Common myeloid progenitor, CD34-positive (primary cell): ENCODE results near the gene ERI3.

Experiments
- CTCF ChIA-PET: fragments of 350-600 bp; sonication (Branson Sonifier 250); formaldehyde crosslinking; loops from one replicate; lab custom pipeline; 2021; ENCODE audit warnings: antibody characterized with exemption; lab: Charles Lee
- POLR2A ChIA-PET: fragments of 350-600 bp; sonication (Branson Sonifier 250); formaldehyde crosslinking; loops from one replicate; lab custom pipeline; 2021; ENCODE audit warnings: antibody characterized with exemption; lab: Charles Lee
- DNase-seq, 3 donors: peaks; one replicate each; pipeline versions ENCODE4 v3.0.0 to v3.0.0-alpha.2; 2013
- H3K27ac ChIP-seq, 2 experiments: 1 replicate in 1 of 2; 2 replicates in 1 of 2; pipeline ENCODE4 v1.7.0; 2013; ENCODE audit warnings: inconsistent platforms in 2 of 2, low read length in 2 of 2, mild to moderate bottlenecking in 2 of 2, low read depth in 1 of 2, moderate library complexity in 1 of 2; ENCODE audit not compliant: severe bottlenecking in 2 of 2, insufficient read depth in 1 of 2, poor library complexity in 1 of 2
- H3K27me3 ChIP-seq, 5 experiments: replicated peaks in 2 of 5; 1 replicate in 3 of 5; 2 replicates in 2 of 5; pipeline versions ENCODE4 v1.6.1 to v1.7.0; 2013; ENCODE audit warnings: low read length in 4 of 5, mild to moderate bottlenecking in 2 of 5, moderate library complexity in 2 of 5, inconsistent platforms in 1 of 5; ENCODE audit not compliant: insufficient read depth in 5 of 5, control insufficient read depth in 4 of 5
- H3K36me3 ChIP-seq, 4 experiments: 1 replicate in 2 of 4; 2 replicates in 2 of 4; pipeline versions ENCODE4 v1.6.1 to v1.7.0; 2013; ENCODE audit warnings: low read length in 3 of 4, control low read depth in 1 of 4, mild to moderate bottlenecking in 1 of 4; ENCODE audit not compliant: control insufficient read depth in 4 of 4, insufficient read depth in 4 of 4
- H3K4me1 ChIP-seq, 4 experiments: 1 replicate in 3 of 4; 2 replicates in 1 of 4; pipeline versions ENCODE4 v1.6.1 to v1.7.1; 2013; ENCODE audit warnings: low read length in 3 of 4, mild to moderate bottlenecking in 3 of 4, control low read depth in 1 of 4, inconsistent platforms in 1 of 4, moderate library complexity in 1 of 4; ENCODE audit not compliant: control insufficient read depth in 4 of 4, insufficient read depth in 4 of 4; ENCODE audit errors: control extremely low read depth in 1 of 4
- H3K4me3 ChIP-seq, 7 experiments: 1 replicate in 4 of 7; 2 replicates in 3 of 7; pipeline versions ENCODE4 v1.5.1 to v1.7.0; 2013; ENCODE audit warnings: mild to moderate bottlenecking in 7 of 7, low read length in 6 of 7, moderate library complexity in 6 of 7, inconsistent platforms in 2 of 7, low read depth in 2 of 7, control low read depth in 1 of 7; ENCODE audit not compliant: insufficient read depth in 4 of 7, control insufficient read depth in 1 of 7; ENCODE audit errors: extremely low read depth in 1 of 7
- H3K9me3 ChIP-seq, 5 experiments: 1 replicate in 4 of 5; 2 replicates in 1 of 5; pipeline versions ENCODE4 v1.6.1 to v1.7.1; 2013; ENCODE audit warnings: low read length in 4 of 5, mild to moderate bottlenecking in 2 of 5, inconsistent platforms in 1 of 5, low read depth in 1 of 5, moderate library complexity in 1 of 5; ENCODE audit not compliant: control insufficient read depth in 4 of 5, insufficient read depth in 2 of 5; ENCODE audit errors: control extremely low read depth in 1 of 5
- whole genome bisulfite sequencing: methylation state at CpG from one replicate; pipeline ENCODE4 v1.1.5; 2013; ENCODE audit not compliant: insufficient coverage; 5-methylcytosine and 5-hydroxymethylcytosine counted together

ERI3 gene

DNA sequence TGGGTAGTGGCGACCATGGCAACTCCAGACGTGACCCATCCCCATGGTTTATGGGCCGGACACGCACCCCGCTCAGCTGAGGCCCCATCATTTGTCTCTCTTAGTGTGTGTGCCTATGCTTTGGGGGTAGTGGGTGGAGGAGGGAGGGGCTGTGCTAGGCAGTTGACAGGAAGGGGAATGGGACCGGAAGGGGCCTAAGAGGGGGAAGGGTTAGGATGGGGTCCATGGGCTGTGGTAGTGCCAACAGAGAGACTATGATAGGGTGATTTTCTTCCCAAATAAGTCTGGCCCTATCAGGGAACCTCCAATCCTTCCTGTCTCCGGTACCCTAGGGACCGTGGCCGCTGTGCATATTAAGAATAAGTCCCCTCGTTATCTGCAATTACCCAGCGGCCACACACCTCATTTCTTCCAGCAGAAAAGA is 131.9 kb downstream of the ERI3 start:
- Histone ChIP-seq H3K27me3 (no peaks in the 10 kb centered on the region), H3K9me3 (no peaks in the 10 kb centered on the region), H3K4me3 (peak overlapping the region in 2 of 7 experiments; percentile 15 to 34), H3K4me1 (peaks cover 2 to 37% (median 24%) of the 10 kb centered on the region in 4 experiments), H3K27ac (peak overlapping the region in 1 of 2 experiments; percentile 46), H3K36me3 (peaks cover 8 to 50% (median 27%) of the 10 kb centered on the region in 4 experiments)
- DNase-seq, result peak in 2 of 3 donors; percentile 48 to 51
- POLR2A ChIA-PET, result no interaction called here
- 10% methylated on average over 4 of the region's 11 CpGs for WGBS
- CTCF ChIA-PET, result interaction anchor here (0.8 to 10.4 kb wide), 3 partner anchors 13 to 371 kb away, joined by 3 to 140 read pairs (median 4); no protein-coding TSS in a partner anchor

DNA sequence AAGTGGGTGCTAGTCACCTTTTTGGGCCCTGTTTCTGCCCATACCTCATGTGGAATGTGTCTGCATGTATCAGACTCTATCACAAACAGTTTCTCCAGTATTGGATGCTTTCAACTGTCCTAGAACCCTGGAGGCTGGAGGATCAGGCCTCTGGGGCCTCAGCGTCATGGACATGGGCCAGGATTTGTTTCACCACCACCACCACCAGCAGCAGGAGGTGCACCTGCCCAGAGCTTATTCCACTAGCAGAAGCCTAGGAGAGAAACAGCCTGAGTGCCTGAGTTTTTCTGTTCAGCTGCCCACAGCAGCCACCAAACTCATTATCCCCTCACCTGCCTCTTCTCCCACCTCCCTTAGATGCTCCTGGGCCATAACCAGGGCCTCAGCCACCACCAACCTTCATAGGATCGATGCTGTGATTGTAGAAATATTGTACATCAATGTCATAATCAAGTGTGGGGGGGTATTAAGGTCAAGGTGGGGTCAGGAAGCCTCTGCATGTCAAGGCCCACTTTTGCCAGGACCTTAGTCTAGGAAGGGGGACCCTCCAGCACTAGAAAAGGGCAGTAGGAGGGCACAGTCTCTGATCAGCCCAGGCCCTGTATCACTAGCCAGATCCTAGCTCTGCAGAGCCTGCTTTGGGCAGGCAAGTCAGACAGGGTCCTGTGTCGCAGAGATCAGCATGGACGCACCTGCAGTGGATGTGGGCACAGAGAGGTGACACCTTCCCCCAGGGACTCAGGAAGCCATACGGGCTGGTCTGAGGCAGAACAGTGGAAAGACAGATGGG is 132.5 kb downstream of the ERI3 start:
- WGBS, result 43% methylated on average over 4 of the region's 5 CpGs
- H3K4me3 ChIP-seq, result peak overlapping the region in 1 of 7 experiments; percentile 34
- H3K4me1 ChIP-seq, result peaks cover 2 to 37% (median 24%) of the 10 kb centered on the region in 4 experiments
- DNase-seq, result peak in 2 of 3 donors; percentile 35 to 47
- H3K27ac ChIP-seq, result peak overlapping the region in 1 of 2 experiments; percentile 46
- no peaks in the 10 kb centered on the region for H3K27me3 ChIP-seq
- peaks cover 8 to 56% (median 31%) of the 10 kb centered on the region in 4 experiments for H3K36me3 ChIP-seq
- POLR2A ChIA-PET, result no interaction called here
- CTCF ChIA-PET, result interaction anchor here (0.8 to 10.4 kb wide), 3 partner anchors 14 to 372 kb away, joined by 3 to 140 read pairs (median 4); no protein-coding TSS in a partner anchor
- no peaks in the 10 kb centered on the region for H3K9me3 ChIP-seq

DNA sequence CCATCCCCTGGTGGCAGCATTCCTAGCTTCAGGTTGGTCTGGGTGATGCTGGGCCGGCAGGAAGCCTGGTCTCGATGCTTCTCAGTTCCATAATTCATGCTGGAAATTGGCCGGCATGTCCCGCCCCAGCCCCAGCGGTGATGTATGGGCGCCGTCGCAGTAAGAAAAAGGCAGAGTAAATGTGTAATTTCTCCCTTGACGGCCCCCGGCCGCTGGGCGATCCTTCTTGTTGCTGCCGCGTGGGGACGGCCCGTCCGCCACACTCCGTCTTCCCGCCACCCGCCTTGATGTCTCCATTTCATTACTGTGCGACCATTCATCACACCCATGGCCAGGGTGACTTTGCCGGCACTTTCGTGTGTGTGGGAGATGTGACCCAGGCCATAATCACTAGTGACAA is 133.3 kb downstream of the ERI3 start:
- ChIA-PET CTCF (interaction anchor here (0.5 to 10.4 kb wide), 5 partner anchors 9 to 375 kb away, joined by 3 to 140 read pairs (median 5); partner anchors contain the start of gene DMAP1), POLR2A (interaction anchor here (1.2 kb wide), 1 partner anchor 42 kb away, joined by 4 read pairs; no protein-coding TSS in a partner anchor)
- Histone ChIP-seq H3K4me3 (no peak overlapping the region), H3K4me1 (peaks cover 2 to 37% (median 22%) of the 10 kb centered on the region in 4 experiments), H3K9me3 (no peaks in the 10 kb centered on the region), H3K27me3 (no peaks in the 10 kb centered on the region), H3K27ac (no peak overlapping the region), H3K36me3 (peaks cover 8 to 59% (median 36%) of the 10 kb centered on the region in 4 experiments)
- no peak for DNase-seq
- WGBS, result 96% methylated on average over 23 of the region's 23 CpGs

DNA sequence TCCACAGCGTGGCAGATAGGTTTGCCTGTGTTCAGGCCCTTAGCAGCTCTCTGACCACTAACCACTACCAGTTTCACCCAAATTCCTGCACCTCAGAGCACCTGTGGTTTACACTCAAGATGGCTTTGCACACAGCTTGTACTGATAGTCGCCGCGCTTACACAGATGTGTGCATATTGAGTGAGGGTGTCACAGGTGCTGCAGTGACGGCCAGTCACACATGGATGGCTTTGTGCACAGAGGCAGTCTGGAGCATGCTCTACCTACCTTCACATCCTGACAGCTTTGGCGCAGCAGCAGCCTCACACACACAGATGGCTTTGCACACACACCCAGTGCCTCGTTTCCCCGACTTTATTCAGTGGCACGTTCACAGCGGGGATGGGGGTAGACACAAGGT is 134.3 kb downstream of the ERI3 start:
- H3K9me3 ChIP-seq, result no peaks in the 10 kb centered on the region
- 83% methylated on average over 10 of the region's 10 CpGs for WGBS
- peaks cover 2 to 37% (median 22%) of the 10 kb centered on the region in 4 experiments for H3K4me1 ChIP-seq
- POLR2A ChIA-PET, result interaction anchor here (1.2 kb wide), 1 partner anchor 43 kb away, joined by 4 read pairs; no protein-coding TSS in a partner anchor
- CTCF ChIA-PET, result interaction anchor here (0.7 to 10.4 kb wide), 6 partner anchors 15 to 376 kb away, joined by 3 to 140 read pairs (median 16); no protein-coding TSS in a partner anchor
- peaks cover 8 to 66% (median 41%) of the 10 kb centered on the region in 4 experiments for H3K36me3 ChIP-seq
- H3K27ac ChIP-seq, result no peak overlapping the region
- H3K27me3 ChIP-seq, result no peaks in the 10 kb centered on the region
- H3K4me3 ChIP-seq, result no peak overlapping the region
- DNase-seq, result no peak

DNA sequence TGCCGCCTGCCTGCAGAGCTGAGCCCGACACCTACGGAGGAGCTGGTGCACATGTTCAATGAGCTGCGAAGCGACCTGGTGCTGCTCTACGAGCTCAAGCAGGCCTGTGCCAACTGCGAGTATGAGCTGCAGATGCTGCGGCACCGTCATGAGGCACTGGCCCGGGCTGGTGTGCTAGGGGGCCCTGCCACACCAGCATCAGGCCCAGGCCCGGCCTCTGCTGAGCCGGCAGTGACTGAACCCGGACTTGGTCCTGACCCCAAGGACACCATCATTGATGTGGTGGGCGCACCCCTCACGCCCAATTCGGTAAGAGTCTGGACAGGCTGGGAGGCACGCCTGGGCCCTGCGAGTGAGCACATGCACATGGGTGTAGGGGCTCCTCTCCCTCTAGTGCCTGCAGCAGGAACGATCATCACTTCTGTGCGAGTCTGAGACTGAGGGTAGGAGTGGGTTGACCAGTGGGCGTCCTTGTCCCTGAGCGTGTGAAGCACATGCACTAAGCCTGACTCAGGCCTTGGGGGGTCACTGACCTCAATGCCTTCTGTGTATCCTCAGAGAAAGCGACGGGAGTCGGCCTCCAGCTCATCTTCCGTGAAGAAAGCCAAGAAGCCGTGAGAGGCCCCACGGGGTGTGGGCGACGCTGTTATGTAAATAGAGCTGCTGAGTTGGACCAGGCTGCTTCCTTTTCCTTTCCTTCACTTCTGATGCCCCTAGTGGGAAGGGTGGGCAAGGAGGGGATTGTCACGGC is 134.9 kb downstream of the ERI3 start:
- CTCF ChIA-PET, result interaction anchor here (0.7 to 10.4 kb wide), 9 partner anchors 16 to 432 kb away, joined by 3 to 140 read pairs (median 8); no protein-coding TSS in a partner anchor
- peak in 2 of 3 donors; percentile 37 to 43 for DNase-seq
- 67% methylated on average over 30 of the region's 31 CpGs for WGBS
- no peak overlapping the region for H3K4me3 ChIP-seq
- POLR2A ChIA-PET, result interaction anchor here (1.2 kb wide), 1 partner anchor 43 kb away, joined by 4 read pairs; no protein-coding TSS in a partner anchor
- peak overlapping the region in 1 of 2 experiments; percentile 6 for H3K27ac ChIP-seq
- H3K27me3 ChIP-seq, result no peaks in the 10 kb centered on the region
- no peaks in the 10 kb centered on the region for H3K9me3 ChIP-seq
- H3K36me3 ChIP-seq, result peaks cover 8 to 72% (median 46%) of the 10 kb centered on the region in 4 experiments
- H3K4me1 ChIP-seq, result peaks cover 2 to 37% (median 22%) of the 10 kb centered on the region in 4 experiments

DNA sequence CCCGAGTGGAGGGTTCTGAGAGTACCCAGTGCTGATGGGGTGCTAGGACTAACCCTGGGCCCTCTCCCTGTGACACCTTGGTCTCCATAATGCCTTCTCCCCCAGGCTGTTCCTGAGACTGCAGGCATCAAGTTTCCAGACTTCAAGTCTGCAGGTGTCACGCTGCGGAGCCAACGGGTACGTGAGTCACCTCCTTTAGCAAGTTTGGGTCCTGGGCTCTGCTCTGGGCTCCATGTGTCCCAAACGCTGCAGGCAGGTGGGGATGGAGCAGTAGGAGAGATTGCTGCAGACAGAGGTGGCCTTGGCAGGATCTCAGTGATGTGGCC is 135.8 kb downstream of the ERI3 start:
- no peaks in the 10 kb centered on the region for H3K27me3 ChIP-seq
- WGBS, result 98% methylated on average over 4 of the region's 6 CpGs
- ChIA-PET POLR2A (no interaction called here), CTCF (interaction anchor here (1.0 to 10.4 kb wide), 12 partner anchors 17 to 433 kb away, joined by 3 to 140 read pairs (median 7); no protein-coding TSS in a partner anchor)
- H3K27ac ChIP-seq, result no peak overlapping the region
- no peak for DNase-seq
- H3K4me1 ChIP-seq, result peaks cover under 1 to 40% (median 26%) of the 10 kb centered on the region in 4 experiments
- H3K4me3 ChIP-seq, result no peak overlapping the region
- H3K9me3 ChIP-seq, result no peaks in the 10 kb centered on the region
- H3K36me3 ChIP-seq, result peaks cover 8 to 81% (median 53%) of the 10 kb centered on the region in 4 experiments
